Measurements from ENCODE around the gene PACSIN2.

DNA sequence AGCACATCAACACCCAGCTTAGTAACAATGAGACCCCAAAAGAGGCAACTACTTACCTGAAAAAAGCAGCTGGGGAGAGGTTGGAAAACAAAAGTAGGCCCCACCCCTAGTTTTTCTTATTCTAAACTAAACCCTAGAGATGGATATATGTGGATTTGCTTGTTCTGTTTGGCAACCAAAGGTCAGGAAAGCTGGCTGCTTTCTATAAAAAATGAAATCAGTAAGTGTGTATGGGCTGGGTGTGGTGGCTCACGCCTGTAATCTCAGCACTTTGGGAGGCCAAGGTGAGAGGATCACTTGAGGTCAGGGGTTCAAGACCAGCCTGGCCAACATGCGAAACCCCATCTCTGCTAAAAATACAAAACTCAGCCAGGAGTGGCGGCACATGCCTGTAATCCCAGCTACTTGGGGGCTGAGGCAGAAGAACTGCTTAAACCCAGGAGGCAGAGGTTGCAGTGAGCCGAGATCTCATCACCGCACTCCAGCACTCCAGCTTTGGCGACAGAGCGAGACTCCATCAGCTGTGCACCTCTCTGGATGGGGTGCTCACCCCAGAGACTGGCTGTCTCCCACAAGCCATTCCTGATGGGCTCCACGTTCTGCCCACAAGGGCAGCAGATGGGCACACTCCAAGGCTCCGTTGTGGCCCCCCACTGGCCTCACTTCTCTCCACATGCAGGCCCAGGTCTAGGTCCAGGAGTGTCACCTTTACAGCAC is 30.0 kb downstream of the PACSIN2 start:
- TF ChIP-seq POLR2A (IDR thresholded peaks at IDR 0.05; ENCODE audit: low read length) = no peak
- TF ChIP-seq GATA1 (IDR thresholded peaks at IDR 0.05; ENCODE audit: low read depth, low read length) = no peak
